Suppressor macrophage treated with lipopolysaccharide for 4 hours (primary cell): ENCODE measurements around the gene KREMEN1.

Experiments
- DNase-seq: peaks from one replicate; pipeline ENCODE4 v3.0.0-alpha.2; 2020

Gene KREMEN1

GRCh38 chr22:29154364-29155048, 81.7 kb downstream of the KREMEN1 start:
- peak; percentile 80 for DNase-seq

GRCh38 chr22:29155966-29156365, 83.1 kb downstream of the KREMEN1 start:
- DNase-seq, result no peak

- no peak for DNase-seq
Measured at GRCh38 chr22:29156507-29156906, 83.7 kb downstream of the KREMEN1 start.

GRCh38 chr22:29157759-29158535, 85.1 kb downstream of the KREMEN1 start:
- DNase-seq, result no peak

GRCh38 chr22:29158546-29158945, 85.7 kb downstream of the KREMEN1 start:
- DNase-seq, result no peak

GRCh38 chr22:29163808-29164207, 91.0 kb downstream of the KREMEN1 start:
- DNase-seq, result no peak

- DNase-seq, result no peak
Measured at GRCh38 chr22:29165321-29166060, 92.7 kb downstream of the KREMEN1 start.

- no peak for DNase-seq
Measured at GRCh38 chr22:29166180-29166579, 93.3 kb downstream of the KREMEN1 start.

- peak; percentile 63 for DNase-seq
Measured at GRCh38 chr22:29167032-29167911, 94.4 kb downstream of the KREMEN1 start.

GRCh38 chr22:29171721-29172120, 98.9 kb downstream of the KREMEN1 start:
- no peak for DNase-seq

- DNase-seq, result no peak
Measured at GRCh38 chr22:29172216-29172615, 99.4 kb downstream of the KREMEN1 start.

- DNase-seq, result no peak
Measured at GRCh38 chr22:29175312-29175835, 102.5 kb downstream of the KREMEN1 start.

- no peak for DNase-seq
Measured at GRCh38 chr22:29183971-29184848, 111.4 kb downstream of the KREMEN1 start.

GRCh38 chr22:29184849-29185490, 112.1 kb downstream of the KREMEN1 start:
- DNase-seq, result no peak

GRCh38 chr22:29186302-29186701, 113.5 kb downstream of the KREMEN1 start:
- DNase-seq, result no peak

- DNase-seq, result no peak
Measured at GRCh38 chr22:29187831-29188230, 115.0 kb downstream of the KREMEN1 start.

GRCh38 chr22:29190051-29190450, 117.2 kb downstream of the KREMEN1 start:
- DNase-seq, result no peak

GRCh38 chr22:29190918-29191317, 118.1 kb downstream of the KREMEN1 start:
- no peak for DNase-seq

- no peak for DNase-seq
Measured at GRCh38 chr22:29193021-29193420, 120.2 kb downstream of the KREMEN1 start.

- no peak for DNase-seq
Measured at GRCh38 chr22:29194184-29194583, 121.3 kb downstream of the KREMEN1 start.
